ENCODE measurements around the gene DNASE1.

DNA sequence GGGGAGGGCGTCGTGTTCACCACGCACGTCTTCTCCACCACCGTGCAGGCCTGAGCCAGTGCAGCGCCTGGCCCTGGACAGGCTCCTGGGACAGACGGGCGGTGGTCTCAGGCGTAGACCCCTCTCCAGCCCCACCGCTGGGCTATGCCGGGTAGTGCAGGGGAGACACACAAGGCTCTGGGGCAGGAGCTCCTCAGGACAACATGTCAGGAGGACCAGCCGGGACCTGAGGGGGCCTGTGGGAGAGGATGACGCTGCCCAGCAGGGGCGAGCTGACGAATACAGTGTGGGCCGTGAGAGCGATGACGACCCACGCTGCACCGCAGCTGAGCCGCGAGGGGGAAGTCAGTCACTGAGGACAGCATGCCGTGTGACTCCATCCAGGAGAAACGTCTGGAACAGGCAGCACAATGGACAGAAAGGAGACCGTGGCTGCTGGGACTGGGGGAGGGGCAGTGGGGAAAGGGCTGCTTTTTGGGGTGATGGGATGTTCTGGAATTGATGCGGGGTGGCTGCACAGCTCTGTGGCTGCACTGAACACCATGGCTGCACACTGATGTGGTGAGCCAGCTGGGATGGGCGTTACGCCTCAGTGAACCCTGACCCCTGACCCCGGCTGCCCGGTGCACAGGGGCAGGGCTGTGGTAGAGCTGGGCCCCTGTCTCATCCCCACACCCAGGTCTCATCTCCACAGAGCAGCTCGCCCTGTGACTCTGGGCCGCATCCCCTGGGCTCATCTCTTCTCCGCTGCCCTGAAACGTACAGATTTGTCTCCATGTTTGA lies 20.2 kb downstream of the DNASE1 start:
- TF ChIP-seq CTCF (IDR thresholded peaks at IDR 0.05) (no peak), POLR2A (IDR thresholded peaks at IDR 0.05) (no peak)

Data from adrenal gland (tissue), 5 donors.